Skeletal muscle tissue (tissue), 4 donors: Measurements from ENCODE around the gene SGMS1. TPM values are rescaled to one million over a fixed set of nuclear protein-coding genes. Genes with fewer than 3 reads are reported as not detected.

ENCODE experiments used
- H3K27ac ChIP-seq: one replicate; pipeline ENCODE4 v1.7.0; 2013; ENCODE audit warnings: mild to moderate bottlenecking, low read depth, low read length, inconsistent platforms
- H3K27me3 ChIP-seq, 3 donors: one replicate each; pipeline ENCODE4 v1.7.0; 2013; ENCODE audit warnings: low read length in 3 of 3; ENCODE audit not compliant: control insufficient read depth in 3 of 3, insufficient read depth in 3 of 3
- H3K36me3 ChIP-seq, 3 donors: one replicate each; pipeline ENCODE4 v1.7.0; 2013; ENCODE audit warnings: low read length in 3 of 3; ENCODE audit not compliant: control insufficient read depth in 3 of 3, insufficient read depth in 3 of 3
- H3K4me1 ChIP-seq, 3 donors: one replicate each; pipeline ENCODE4 v1.7.0; 2013; ENCODE audit warnings: low read length in 3 of 3, mild to moderate bottlenecking in 3 of 3; ENCODE audit not compliant: control insufficient read depth in 3 of 3, insufficient read depth in 3 of 3
- H3K4me3 ChIP-seq, 3 donors: one replicate each; pipeline ENCODE4 v1.7.0; 2013; ENCODE audit warnings: low read length in 3 of 3
- H3K9ac ChIP-seq, 3 donors: one replicate each; pipeline ENCODE4 v1.7.0; 2013; ENCODE audit warnings: low read length in 3 of 3, mild to moderate bottlenecking in 3 of 3, moderate library complexity in 2 of 3, low read depth in 1 of 3
- H3K9me3 ChIP-seq, 3 donors: one replicate each; pipeline ENCODE4 v1.7.0; 2013; ENCODE audit warnings: low read length in 3 of 3; ENCODE audit not compliant: control insufficient read depth in 3 of 3
- total RNA-seq: library from RNA; depleted of rRNA; stranded (reverse); fragments of >200 nt; gene quantifications from one replicate; pipeline ENCODE4 v1.2.3, GENCODE V29; 2014
- donor health status: Osteomylitis.

Gene SGMS1
- total RNA-seq, 1 donor from 2014 or later = 62.6 TPM

- Histone ChIP-seq H3K9me3 (no peaks in the 10 kb centered on the region), H3K36me3 (no peaks in the 10 kb centered on the region), H3K4me3 (peak overlapping the region; percentile 41 to 70 (median 56)), H3K27ac (peak overlapping the region; percentile 50), H3K27me3 (no peaks in the 10 kb centered on the region), H3K9ac (peak overlapping the region; percentile 48 to 57 (median 50)), H3K4me1 (peaks cover 5 to 25% (median 14%) of the 10 kb centered on the region in 3 donors)
Measured at GRCh38 chr10:50326757-50327701, 296.7 kb downstream of the SGMS1 start.

- no peaks in the 10 kb centered on the region for H3K9me3 ChIP-seq
- H3K4me3 ChIP-seq = peak overlapping the region in 1 of 3 donors; percentile 53
- H3K36me3 ChIP-seq = no peaks in the 10 kb centered on the region
- H3K27ac ChIP-seq = no peak overlapping the region
- H3K27me3 ChIP-seq = no peaks in the 10 kb centered on the region
- peaks cover 7 to 30% (median 19%) of the 10 kb centered on the region in 3 donors for H3K4me1 ChIP-seq
- H3K9ac ChIP-seq = peak overlapping the region in 2 of 3 donors; percentile 50 to 57
Measured at GRCh38 chr10:50326172-50326555, 297.6 kb downstream of the SGMS1 start.

GRCh38 chr10:50325449-50326171 is 298.1 kb downstream of the SGMS1 start:
- Histone ChIP-seq H3K27ac (peak overlapping the region; percentile 68), H3K9me3 (no peaks in the 10 kb centered on the region), H3K4me3 (peak overlapping the region in 2 of 3 donors; percentile 29 to 53), H3K4me1 (peaks cover 7 to 30% (median 19%) of the 10 kb centered on the region in 3 donors), H3K9ac (no peak overlapping the region), H3K36me3 (peaks cover 0 to 3% (median 0%) of the 10 kb centered on the region in 3 donors), H3K27me3 (no peaks in the 10 kb centered on the region)

GRCh38 chr10:50324680-50325393 is 298.9 kb downstream of the SGMS1 start:
- no peak overlapping the region for H3K9ac ChIP-seq

GRCh38 chr10:50324046-50324445 is 299.7 kb downstream of the SGMS1 start:
- Histone ChIP-seq H3K36me3 (peaks cover 0 to 4% (median 0%) of the 10 kb centered on the region in 3 donors), H3K4me1 (peaks cover 7 to 30% (median 19%) of the 10 kb centered on the region in 3 donors), H3K9me3 (no peaks in the 10 kb centered on the region), H3K27ac (no peak overlapping the region), H3K4me3 (no peak overlapping the region), H3K9ac (no peak overlapping the region), H3K27me3 (no peaks in the 10 kb centered on the region)

More at GRCh38 chr10:50324680-50325393, 298.9 kb downstream of the SGMS1 start:
- H3K27ac ChIP-seq = peak overlapping the region; percentile 68
- no peak overlapping the region for H3K4me3 ChIP-seq
- H3K9me3 ChIP-seq = no peaks in the 10 kb centered on the region
- H3K4me1 ChIP-seq = peaks cover 7 to 30% (median 19%) of the 10 kb centered on the region in 3 donors
- peaks cover 0 to 4% (median 0%) of the 10 kb centered on the region in 3 donors for H3K36me3 ChIP-seq
- no peaks in the 10 kb centered on the region for H3K27me3 ChIP-seq

- no peak overlapping the region for H3K4me3 ChIP-seq
- no peaks in the 10 kb centered on the region for H3K27me3 ChIP-seq
- no peak overlapping the region for H3K9ac ChIP-seq
- no peak overlapping the region for H3K27ac ChIP-seq
- H3K36me3 ChIP-seq = peaks cover 0 to 4% (median 0%) of the 10 kb centered on the region in 3 donors
- peaks cover 7 to 28% (median 22%) of the 10 kb centered on the region in 3 donors for H3K4me1 ChIP-seq
- H3K9me3 ChIP-seq = no peaks in the 10 kb centered on the region
Measured at GRCh38 chr10:50322077-50322476, 301.7 kb downstream of the SGMS1 start.

- peaks cover 2 to 17% (median 16%) of the 10 kb centered on the region in 3 donors for H3K4me1 ChIP-seq
- no peak overlapping the region for H3K27ac ChIP-seq
- no peaks in the 10 kb centered on the region for H3K27me3 ChIP-seq
- H3K9me3 ChIP-seq = no peaks in the 10 kb centered on the region
- H3K4me3 ChIP-seq = no peak overlapping the region
- H3K36me3 ChIP-seq = peaks cover 0 to 4% (median 0%) of the 10 kb centered on the region in 3 donors
- no peak overlapping the region for H3K9ac ChIP-seq
Measured at GRCh38 chr10:50318129-50318528, 305.6 kb downstream of the SGMS1 start.

- no peaks in the 10 kb centered on the region for H3K9me3 ChIP-seq
- H3K9ac ChIP-seq = no peak overlapping the region
- H3K27me3 ChIP-seq = no peaks in the 10 kb centered on the region
- peaks cover 0 to 4% (median 0%) of the 10 kb centered on the region in 3 donors for H3K36me3 ChIP-seq
- H3K4me3 ChIP-seq = no peak overlapping the region
- H3K27ac ChIP-seq = no peak overlapping the region
- H3K4me1 ChIP-seq = peaks cover 2 to 16% (median 15%) of the 10 kb centered on the region in 3 donors
Measured at GRCh38 chr10:50316695-50317648, 306.8 kb downstream of the SGMS1 start.
